ENCODE data around the gene ELAPOR1. TPM values are rescaled to one million over a fixed set of nuclear protein-coding genes. Genes with fewer than 3 reads are reported as not detected.
"Not testable (repeated sequence)": the region's sequence is repeated elsewhere in the genome, so short reads cannot be mapped to it uniquely, and the experiment has no call there.

Gene ELAPOR1
- total RNA-seq, 1 experiment from 2014 or later, result 3.2 TPM

DNA sequence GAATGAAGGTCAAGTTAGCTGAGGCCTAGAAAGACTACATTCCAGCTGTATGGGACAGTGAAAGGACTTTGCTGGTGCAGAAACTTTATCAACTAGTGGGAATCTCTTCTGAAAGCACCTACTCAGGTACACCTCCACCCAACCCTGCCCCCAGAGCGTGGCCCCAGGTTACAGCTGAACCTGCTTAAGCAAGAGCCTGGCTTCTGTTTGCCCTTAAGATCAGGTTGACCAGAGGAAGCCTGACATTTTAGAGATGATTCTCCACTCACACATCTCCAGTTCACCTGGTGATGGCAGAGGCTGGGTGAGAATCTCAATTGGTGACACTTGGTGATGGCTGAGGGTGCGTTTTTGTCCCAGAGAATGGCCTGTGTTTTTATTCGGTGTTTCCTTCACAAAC, 24.0 kb downstream of the ELAPOR1 start:
- DNase-seq (ENCODE audit: low spot score), result no peak

DNA sequence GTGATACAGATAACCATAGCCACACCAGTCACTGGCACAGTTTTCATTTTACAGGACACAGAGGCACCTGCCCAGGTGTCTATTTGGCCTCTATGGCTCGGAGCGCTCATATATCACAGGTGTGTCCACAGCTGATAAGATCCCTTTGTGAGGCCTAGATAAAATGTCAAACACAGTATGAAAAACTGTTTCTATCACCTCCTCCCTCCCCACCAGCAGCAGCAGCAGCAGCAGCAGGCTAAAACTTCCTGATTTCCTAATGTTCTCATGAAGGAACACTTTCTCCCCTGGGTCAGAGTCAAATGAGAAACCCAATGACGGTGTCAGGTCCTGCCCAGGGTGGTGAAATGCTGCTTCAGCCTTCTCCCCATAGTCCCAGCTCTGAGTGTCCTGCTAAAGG, 24.4 kb downstream of the ELAPOR1 start:
- DNase-seq (ENCODE audit: low spot score), result no peak

DNA sequence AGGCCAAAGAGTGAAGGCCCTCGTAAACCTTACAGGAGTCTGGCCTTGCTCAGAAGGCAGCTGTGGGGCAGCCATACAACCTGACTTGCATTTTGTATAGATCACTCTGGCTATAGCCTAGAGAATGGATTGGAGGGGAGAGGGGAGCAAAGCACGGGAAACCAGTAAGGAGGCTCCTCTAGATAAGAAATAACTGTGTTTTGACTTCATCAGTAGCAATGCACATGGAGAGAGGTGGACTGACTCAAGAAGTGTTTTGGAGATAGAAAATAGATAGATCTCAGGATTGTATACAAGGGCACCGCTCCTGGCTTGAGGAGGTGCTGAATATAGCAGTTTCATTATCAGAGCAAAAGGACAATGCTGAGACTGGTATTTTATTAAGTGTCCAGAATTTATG, 26.5 kb downstream of the ELAPOR1 start:
- DNase-seq (ENCODE audit: low spot score), result no peak

DNA sequence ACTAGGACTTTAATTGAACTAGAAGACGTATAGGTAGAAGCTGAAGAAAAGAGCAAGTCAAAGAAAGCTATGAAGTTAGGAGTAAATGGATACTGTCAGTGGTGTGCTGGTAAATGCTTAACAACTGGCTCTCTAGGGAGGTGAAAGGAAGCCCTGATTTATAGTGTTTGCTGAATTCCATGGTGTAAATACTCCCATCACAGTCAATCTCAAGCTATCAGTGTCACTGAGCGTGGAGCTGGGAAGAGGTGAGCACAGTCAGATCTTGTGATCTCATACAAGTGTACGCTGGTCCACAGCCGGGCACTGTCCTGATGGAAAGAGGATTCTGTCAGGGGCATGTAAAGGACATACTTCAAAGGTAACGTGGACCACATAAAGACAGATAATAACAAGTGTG, 28.3 kb downstream of the ELAPOR1 start:
- no peak for DNase-seq (ENCODE audit: low spot score)

DNA sequence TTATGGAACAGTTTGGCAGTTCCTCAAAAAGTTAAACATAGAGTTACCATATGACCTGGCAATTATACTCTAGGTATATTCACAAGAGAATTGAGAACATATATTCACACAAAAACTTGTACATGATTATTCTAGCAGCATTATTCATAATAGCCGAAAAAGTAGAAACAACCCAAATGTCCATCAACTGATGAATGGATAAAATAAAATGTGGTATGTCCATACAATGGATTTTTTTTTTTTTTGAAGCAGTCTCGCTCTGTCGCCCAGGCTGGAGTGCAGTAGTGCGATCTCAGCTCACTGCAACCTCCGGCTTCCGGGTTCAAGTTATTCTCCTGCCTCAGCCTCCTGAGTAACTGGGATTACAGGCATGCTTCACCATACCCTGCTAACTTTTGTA, 28.8 kb downstream of the ELAPOR1 start:
- not testable (repeated sequence) for DNase-seq (ENCODE audit: low spot score)

DNA sequence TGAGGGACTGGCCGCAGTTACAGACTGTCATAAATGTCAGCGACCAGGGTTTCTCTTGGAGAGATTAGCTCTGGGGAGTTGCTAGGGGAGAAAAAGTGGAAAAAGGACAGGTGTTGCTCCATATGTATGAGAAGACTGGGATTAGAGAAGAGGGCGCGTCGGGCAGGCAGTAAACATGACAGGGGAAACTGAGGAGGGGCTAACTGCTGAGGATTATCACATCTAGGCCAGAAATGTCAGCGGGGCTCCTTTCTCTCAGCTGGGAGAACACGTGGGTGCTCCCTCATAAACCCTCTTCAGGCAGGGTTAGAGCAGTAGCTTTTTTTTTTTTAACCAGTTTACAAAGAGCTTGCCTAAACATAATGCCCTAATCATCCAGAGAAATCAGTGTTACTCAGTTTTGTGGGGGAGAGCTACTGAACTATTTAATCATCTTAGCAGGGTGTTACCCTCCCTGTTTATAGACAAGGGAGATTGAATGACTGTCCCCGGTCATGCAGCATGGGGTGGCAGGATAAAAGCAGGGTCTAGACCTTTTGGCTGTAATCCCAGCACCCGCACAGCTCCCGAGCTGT, 35.2 kb downstream of the ELAPOR1 start:
- no peak for DNase-seq (ENCODE audit: low spot score)

DNA sequence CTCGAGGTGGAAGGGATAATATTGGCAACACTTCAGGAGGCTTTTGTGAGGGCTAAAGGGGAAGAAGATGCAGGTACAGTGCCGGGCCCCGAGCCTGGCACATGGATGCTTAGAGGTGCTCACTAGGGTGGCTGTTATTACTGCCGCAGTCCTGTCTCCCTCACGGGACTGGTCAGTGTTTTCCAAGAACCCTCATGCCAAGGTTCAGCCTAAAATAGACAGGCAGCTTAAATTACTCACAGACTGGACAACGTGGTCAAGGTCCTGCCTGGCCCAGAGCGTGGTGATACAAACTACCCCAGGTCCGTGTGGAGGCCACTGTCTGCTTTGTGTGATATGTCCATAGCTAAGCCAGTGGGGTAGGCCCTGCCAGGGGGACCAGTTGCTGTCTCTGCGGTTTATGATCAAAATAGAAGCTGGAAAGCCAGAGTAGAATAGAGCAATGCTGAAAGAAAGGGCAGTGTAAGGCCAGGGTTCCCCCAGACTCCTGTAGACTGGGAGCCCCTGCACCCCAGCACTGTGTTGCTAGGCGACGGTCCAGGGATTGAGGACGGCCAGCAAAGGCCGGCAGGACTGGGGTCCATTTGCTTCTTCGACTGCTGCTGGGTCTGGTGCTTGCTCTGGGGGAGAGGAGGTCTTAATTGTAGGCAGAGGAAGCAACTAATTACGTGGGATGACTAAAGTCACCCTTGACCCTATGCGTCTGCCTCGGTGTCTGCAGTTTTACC, 36.1 kb downstream of the ELAPOR1 start:
- DNase-seq (ENCODE audit: low spot score), result no peak

DNA sequence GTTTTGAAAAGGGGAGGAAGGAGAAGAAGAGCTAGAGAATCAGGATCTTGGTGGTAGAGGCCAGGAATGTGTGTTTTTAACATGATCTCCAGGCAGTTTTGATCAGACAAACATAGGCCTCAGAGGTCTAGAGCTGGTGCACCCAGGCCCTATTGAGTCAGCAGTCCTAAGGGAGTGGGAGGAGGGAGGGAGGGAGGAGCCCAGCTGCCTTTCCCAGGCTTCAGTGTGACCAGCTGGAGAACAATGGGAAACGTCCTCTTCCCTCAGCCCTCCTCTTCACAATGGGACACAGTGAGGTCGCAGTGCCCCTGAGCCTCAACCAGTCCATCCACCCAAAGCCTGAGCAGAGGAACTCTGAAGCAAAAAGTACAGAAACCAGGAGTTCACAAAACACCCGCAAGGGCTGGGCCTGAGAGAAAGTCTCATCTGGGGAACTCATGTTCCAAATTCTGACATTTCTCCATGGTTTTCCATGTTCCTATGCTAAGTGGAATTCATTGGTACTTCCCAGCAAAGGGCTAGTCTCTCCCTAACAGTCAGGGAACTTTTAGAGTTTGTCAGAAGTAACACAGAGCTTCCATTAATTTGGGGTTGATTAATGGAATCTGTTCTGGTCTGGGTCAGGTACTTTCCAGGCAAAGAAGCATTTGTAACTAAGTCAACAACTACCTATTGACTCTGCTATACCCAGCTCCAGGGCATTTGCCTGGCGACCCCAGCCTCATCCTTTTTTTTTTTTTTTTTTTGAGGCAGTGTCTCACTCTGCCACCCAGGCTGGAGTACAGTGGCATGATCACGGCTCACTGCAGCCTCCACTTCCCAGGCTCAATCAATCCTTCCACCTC, 37.5 kb downstream of the ELAPOR1 start:
- peak; percentile 53 for DNase-seq (ENCODE audit: low spot score)

DNA sequence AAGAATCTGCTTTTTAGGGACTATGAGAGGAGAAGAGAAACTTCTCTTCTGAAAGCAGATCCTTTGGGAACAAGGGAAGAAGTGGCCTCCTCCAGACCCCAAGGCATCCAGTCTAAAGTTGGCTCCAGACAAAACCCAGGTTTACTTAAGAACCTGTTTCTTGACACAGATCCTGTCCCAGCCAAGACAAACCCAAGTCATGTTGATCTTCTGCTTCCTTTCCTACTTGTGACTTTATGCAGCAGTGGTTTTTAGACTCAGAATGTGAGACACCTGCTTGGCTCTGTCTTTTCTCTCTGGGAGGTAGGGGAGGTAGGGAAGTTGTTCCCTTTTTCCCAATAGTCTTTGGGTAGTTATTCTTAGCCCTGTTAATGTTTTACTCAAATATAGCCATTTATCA, 38.3 kb downstream of the ELAPOR1 start:
- no peak for DNase-seq (ENCODE audit: low spot score)

DNA sequence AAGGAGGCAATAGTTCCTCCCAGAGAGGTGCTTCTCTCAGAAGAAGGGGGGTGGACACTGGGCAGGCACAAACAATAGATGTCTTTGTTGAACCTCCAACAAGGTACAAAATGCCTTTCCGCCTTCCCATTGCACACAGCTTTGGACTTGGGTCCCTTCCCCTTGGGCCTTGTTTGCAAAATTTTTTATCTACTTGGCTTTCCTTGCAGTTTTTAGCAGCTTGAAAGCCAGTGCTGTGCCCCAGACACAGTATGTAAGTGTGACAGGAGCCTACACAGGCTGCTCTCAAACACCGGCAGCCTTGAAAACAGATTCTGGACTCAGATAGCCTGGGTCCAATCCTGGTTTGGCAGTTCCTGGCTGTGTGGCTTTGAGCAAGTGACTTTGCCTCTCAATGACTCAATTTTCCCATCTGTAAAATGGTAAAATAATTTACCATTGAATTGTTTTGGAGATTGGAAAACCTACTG, 43.0 kb downstream of the ELAPOR1 start:
- DNase-seq (ENCODE audit: low spot score), result no peak

DNA sequence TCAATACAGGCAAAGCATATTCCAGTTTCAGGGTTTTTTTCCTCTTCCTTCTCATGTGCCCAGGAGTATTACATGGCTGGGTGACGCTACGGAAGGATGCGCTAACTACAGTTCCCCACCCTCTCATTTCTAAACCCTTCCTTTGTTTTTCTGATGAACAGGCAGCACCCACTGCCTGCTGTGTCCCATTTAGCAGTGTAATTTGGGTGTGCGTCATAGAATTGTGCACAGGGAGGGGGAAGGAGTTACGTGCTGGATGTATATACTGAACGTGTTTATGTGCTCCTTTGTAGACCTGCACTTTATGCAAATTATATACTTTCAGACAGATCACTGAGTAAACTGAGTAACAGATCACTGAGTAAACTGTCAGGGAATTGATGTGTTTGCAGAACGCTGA, 44.5 kb downstream of the ELAPOR1 start:
- no peak for DNase-seq (ENCODE audit: low spot score)

DNA sequence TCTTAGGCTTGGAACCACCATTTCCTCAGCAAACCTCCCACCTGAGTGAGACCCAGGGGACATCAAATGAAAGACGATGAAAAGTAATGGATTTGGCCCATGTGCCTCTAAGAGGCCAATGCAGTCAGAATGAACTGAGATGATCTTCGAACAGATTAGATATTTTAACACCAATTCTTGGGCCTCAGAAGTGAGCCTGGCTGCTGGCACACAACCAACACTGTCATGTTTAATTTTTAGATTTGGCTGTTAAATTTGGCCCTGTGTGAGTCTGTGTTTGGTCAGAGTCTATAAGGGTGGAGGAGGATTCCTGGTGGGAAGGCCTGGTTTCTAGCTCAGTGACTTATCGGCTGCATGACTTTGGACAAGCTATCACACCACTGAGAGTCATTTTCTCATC, 45.4 kb downstream of the ELAPOR1 start:
- DNase-seq (ENCODE audit: low spot score), result no peak

DNA sequence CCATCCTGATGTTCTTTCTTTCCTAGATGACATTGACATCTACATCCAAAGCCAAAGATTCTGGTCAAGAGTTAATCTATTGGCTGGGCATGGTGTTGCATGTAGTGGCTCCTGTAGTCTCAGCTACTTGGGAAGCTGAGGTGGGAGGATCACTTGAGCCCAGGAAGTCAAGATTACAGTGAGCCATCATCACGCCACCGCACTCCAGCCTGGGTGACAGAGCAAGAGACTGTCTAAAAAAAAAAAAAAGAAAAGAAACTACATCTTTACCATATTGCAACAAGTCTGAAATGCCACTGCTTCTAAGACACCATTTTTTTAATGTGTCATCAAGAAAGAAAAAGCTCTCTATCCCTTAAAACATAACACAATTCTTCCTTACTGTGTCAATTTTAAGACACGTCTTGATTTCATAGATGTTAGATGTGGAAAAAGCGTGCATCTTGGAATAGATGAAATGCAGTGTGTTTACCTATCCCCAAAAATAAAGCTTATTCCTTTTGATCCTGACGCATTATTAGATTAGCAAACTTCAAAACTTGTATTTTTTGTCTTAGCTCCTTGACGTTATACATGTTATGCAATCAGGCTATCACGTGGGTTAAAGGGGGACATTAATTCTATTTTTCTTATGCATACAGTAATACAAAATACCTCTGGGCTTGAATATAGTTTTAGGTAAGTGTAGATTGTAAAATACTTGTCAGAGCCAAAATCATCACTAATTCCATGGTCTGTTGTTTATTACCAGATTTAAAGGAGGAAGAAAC, 46.3 kb downstream of the ELAPOR1 start:
- no peak for DNase-seq (ENCODE audit: low spot score)

DNA sequence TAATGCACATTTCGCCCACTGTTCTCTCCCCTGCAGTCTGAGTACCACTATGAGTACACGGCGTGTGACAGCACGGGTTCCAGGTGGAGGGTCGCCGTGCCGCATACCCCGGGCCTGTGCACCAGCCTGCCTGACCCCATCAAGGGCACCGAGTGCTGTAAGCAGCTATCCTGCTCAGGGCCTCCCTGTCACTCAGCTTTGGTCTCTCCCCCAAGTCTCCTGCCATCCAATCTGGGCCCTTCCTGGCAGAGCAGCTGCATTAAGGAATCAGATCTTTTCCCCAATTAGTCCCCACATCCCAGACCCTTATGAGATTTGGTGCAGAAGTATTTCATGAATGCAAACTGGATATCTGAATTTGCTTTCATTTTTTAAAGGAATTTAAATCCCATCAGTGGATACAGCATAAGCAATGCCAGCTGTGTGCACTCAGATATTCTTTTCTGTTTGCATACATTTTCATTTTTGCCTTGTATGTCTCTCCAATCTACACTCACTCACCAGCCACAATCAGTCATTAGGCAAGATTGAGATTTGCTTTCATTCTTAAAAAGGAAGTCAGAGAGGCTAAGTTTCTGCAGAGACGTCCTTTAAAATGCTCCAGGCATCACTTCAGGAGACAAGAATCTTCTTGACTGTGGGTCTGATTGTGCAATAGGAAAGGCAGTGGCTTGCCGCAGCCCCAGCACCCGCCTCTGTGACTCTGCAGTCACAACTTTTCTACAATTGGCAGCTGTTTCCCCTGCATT, 48.1 kb downstream of the ELAPOR1 start:
- DNase-seq (ENCODE audit: low spot score), result peak; percentile 40

DNA sequence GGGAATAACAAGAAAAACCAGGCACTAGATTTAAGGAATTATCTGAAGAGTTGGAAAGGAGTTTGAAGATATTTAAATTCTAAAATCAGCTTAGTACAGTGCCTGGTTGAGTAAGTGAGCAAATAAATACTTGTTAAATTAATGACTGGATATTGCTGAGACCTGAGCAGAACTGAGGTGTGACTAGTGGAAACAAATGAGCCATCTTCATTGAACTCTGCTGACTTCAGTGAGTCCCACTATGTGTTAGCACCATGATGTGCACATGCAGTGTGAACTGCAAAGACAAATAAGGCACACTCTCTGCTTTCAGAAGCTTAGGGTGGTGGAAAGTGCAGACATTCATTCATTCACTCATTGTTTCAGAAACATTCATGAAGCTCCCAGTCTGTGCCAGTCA, 48.7 kb downstream of the ELAPOR1 start:
- no peak for DNase-seq (ENCODE audit: low spot score)

DNA sequence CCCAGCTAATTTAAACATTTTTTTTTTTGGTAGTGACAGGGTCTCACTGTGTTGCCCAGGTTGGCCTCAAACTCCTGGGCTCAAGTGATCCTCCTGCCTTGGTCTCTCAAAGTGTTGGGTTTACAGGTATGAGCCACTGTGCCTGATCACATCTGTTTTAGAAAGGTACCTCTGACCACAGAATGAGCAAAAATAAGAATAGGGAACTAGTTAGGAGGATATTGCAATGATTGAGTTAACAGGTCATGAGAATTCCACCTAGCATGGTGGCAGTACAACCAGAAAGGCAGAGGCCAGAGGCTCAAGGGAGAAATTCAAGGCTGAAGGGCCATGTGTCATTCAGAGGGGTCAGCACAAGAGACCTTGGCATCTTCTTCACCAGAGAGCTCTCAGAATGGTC, 49.6 kb downstream of the ELAPOR1 start:
- no peak for DNase-seq (ENCODE audit: low spot score)

Other genes with a start within 250 kb of the ELAPOR1 start
- gene GPSM2, start 237.1 kb upstream of the ELAPOR1 start, total RNA-seq (2014; rRNA removed; shearing (Covaris generic)), result 33.4 and 38.6 TPM in 2 replicates
- 36.1 and 39.7 TPM in 2 replicates for gene CLCC1, start 150.6 kb upstream of the ELAPOR1 start, total RNA-seq (2014; rRNA removed; shearing (Covaris generic))
- 19.5 and 29.4 TPM in 2 replicates for gene WDR47, start 72.0 kb upstream of the ELAPOR1 start, total RNA-seq (2014; rRNA removed; shearing (Covaris generic))
- gene TAF13, start 38.1 kb upstream of the ELAPOR1 start, total RNA-seq (2014; rRNA removed; shearing (Covaris generic)), result 66.7 and 78.1 TPM in 2 replicates
- 16.0 and 17.2 TPM in 2 replicates for gene TMEM167B, start 23.4 kb upstream of the ELAPOR1 start, total RNA-seq (2014; rRNA removed; shearing (Covaris generic))
- gene SARS1, start 99.8 kb downstream of the ELAPOR1 start, total RNA-seq (2014; rRNA removed; shearing (Covaris generic)), result 224 and 232 TPM in 2 replicates
- 10.3 and 14.9 TPM in 2 replicates for gene CELSR2, start 135.4 kb downstream of the ELAPOR1 start, total RNA-seq (2014; rRNA removed; shearing (Covaris generic))
- gene PSRC1, start 169.0 kb downstream of the ELAPOR1 start, total RNA-seq (2014; rRNA removed; shearing (Covaris generic)), result 32.7 and 42.3 TPM in 2 replicates
- gene MYBPHL, start 192.9 kb downstream of the ELAPOR1 start, total RNA-seq (2014; rRNA removed; shearing (Covaris generic)), result 1.8 TPM in 1 of 2 replicates, not detected in the other